Activated CD8-positive, alpha-beta memory T cell treated with anti-CD3 and anti-CD28 coated beads, Interleukin-2, amount 50 U/mL, for 48 hours (primary cell): ENCODE data around the gene SIAH2.

Source experiments
- DNase-seq: peaks from one replicate; pipeline ENCODE4 v3.0.0-alpha.2; 2020

SIAH2 gene

DNA sequence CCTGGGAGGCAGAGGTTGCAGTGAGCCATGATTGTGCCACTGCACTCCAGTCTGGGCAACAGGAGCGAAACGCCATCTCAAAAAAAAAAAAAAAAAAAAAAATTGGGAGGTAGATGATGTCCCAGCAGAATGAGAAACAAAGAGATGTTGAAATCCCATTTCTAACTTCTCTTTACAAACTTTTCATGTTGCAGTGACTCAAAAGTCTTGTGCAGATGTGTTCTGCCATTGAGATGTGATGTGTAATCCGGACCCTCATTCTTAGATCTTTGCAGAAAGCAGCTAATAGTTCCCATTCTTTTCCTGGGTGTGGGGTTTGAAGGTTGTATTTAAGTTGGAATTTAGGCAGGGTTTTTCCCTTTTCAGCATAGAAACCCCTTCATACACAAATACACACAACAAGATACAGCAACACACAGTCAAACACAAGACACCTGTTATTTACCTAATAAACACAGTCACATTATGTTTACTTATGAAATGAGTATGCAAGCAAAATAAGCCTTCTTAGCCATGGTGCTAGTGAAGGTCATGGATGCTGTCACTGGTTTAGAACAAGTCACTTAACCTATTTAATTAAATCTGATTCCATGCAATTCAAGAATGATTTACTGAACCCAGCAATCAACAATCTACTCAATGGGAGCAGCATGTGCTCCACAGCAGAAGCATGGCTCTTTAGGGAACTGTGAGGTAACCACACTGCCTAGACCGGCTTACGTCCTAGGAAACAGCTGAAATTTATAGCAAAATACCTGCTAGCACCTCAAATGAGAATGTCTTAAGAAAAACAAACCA lies 14.9 kb downstream of the SIAH2 start:
- no peak for DNase-seq

DNA sequence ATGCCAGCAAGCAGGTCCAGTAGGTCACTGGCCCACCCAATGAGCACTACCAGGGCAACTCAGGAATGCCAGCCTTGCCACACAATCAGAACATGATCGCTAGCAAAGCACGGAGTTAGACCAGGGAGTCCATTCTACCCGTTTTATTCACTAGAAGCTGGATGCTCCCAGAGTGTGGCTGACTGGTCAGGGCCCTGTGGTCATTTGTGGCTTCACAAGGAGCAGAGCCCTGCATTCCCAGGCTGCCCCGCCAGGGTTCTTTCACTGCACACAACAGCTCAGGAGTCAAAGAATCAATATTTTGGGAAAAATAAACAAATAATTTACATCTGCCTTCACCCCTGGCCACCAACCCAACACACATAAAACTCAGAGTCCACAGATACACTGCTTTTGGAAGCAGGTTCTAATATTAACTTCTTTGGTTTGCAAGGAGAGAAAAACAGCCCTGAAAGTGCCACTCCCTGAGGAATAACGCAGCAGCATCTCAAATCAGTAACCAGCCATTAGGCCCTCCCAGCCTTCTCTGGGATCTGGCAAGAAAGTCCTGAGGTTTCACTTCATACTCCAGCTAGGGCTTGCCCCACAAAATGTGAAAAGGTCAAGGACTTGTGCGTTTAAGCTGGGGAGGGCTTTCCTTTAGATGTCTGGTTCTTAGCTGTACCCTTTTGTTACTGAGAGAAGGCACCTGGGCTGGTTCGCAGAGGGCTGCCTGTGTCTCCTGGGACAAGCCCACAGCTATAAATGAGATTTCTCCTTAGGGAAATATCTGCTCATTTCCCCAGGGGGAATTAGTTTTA lies 16.0 kb downstream of the SIAH2 start:
- DNase-seq: peak; percentile 48

GRCh38 chr3:150745832-150746231 lies 17.1 kb downstream of the SIAH2 start:
- no peak for DNase-seq

- DNase-seq: no peak
These were observed 18.1 kb downstream of the SIAH2 start for GRCh38 chr3:150744919-150745211.

DNA sequence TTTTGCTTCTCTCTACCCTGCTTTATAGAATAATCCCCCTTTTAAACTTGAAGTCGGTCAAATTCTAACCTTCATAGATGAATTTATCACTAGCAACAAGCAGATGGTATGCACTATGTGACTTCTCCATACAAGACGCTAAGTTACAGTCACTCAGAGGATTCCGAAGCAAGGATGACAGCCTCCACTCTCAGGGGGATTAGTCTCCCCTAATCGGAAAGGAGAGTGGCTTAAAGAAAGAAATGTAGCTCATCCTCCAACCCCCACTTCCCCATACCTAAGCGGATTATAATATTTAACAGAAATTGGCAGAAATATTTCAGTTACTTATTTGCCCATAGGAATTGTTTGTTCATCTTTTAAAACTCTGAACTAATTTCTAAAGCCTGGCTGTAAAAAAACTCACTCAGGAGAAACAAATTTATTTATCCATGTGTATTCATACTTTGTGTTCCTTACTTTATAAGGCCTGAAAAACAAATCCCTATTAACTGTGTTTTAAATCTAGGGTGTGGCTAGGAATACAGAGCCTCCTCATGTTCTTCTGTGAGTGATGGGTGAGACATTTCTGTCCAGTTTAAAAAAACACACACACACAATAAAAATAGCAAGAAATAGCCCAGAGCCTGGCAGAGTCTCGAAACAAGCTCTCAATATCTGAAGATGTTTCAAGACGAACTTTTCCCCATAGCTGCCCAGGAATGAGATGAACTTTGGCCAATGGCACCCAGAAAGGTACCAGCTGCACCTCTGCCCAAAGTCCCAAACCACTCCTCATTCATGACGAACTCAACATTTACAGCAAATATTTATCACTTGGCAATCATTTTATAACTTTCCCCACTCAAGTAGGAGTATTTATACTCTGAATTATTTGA lies 18.7 kb downstream of the SIAH2 start:
- no peak for DNase-seq

- DNase-seq: peak; percentile 42
These were observed 19.5 kb downstream of the SIAH2 start for GRCh38 chr3:150743508-150743907.

DNA sequence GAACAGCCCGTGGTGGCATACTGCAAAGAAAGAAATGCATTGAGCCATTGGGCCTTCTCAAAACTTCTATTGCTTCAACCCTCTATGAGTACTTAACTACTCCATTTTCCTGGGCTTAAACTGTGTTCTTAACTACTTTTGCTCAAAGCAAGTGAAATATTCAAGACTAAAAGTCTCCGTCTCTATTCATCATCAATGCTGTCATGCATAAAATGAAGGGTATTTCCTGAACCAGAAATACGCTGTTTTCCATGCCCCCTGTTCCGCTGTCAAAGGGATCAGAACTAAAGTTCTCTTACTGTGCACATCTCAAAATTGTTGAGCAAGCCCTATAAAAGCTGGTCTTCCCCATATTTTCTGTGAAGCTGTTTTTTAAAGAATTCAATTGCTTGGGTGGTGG lies 20.3 kb downstream of the SIAH2 start:
- no peak for DNase-seq

GRCh38 chr3:150742141-150742523 lies 20.8 kb downstream of the SIAH2 start:
- peak; percentile 48 for DNase-seq

GRCh38 chr3:150741497-150742140 lies 21.4 kb downstream of the SIAH2 start:
- DNase-seq: peak; percentile 28

DNA sequence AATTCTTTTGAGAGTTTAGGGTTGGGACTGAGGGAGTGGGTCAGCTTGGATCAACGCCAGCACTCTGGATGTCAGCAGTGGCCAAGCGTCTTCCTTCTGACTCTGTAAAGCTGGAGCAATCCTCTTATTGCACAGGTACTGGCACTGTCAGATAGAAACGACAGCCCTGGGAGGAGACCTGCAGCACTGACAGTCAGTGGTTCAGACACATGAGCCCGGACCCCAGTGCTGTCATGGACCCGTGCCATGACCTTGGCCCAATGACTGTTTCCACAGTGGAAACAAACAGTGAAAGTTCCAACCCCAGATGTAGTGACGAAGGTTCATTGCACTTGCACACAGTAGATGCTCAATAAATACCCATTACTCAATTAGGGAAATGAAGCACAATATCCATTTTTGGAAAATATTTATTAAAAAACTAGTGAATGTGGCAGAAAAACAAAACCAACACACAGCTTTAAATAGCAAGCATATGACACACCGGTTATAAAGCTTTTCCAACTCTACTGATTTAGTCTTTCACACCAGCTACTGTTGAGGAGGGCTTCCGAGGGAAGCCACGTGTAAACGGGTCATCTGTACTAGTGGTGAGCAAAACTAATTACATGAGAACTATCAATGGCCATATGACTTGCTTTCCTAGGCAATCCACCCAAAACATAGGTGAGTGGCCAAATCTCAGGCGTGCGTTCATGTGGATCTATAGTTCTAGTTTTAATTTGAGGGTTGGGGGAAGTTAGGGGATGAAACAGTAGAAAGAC lies 22.1 kb downstream of the SIAH2 start:
- peak; percentile 69 for DNase-seq

DNA sequence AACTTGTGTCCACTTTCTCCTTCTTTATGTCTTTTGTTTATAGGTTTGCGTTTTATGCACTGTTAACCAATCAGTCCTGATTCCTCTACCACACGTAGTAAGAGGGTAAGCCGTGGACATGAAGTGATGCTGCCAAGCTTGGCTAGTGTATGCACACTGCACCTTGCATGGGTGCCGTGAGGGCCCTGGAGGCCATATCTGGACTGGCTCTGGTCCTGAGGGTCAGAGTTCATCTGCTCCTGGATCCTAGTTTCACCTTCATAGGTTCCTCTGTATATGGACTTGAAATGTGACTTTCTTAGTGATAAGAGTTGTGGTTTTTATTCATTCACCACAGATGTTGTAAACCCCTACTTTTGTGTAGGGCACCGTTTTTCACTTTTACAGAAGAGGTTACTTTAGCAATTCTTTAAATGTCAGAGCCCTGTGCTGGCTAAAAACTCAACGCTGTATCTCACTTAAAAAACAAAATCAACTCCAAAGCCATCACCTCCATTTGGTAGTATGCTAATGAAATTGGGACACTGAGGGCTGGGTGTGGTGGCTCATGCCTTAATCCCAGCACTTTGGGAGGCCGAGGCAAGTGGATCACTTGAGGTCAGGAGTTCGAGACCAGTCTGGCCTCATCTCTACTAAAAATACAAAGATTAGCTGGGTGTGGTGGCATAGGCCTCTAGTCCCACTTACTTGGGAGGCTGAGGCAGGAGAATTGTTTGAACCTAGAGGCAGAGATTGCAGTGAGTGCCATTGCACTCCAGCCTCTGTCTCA lies 22.9 kb downstream of the SIAH2 start:
- DNase-seq: peak; percentile 75

DNA sequence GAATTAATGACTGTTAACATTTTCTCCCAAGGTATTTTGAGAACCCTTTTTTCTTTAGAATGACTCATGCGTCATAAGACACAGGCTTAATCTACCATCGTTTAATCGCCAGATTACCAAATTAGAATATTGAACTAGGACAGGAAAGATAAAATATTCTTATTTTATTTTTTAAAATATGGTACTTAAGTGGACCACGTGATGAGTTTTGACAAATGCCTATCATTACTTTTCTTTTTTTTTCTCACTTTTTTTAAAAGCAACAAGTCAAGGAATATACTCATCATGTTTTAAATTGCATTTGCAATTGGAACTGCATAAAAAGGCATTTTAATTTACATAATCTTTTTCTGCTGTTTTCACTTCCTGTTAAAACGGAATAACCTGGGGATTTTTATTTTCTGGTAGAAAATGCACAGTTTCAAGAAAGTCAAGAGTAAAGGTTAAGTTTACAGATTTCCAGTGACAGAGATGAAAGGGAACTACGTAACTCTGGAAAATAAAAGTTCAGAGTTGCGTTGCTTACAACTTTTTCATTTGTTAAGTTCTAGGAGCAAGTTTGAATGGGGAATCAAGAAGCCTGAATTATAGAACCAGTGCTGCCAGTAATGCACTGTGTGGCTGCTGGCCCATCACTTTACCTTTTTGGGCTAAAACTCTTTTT lies 23.6 kb downstream of the SIAH2 start:
- DNase-seq: no peak

DNA sequence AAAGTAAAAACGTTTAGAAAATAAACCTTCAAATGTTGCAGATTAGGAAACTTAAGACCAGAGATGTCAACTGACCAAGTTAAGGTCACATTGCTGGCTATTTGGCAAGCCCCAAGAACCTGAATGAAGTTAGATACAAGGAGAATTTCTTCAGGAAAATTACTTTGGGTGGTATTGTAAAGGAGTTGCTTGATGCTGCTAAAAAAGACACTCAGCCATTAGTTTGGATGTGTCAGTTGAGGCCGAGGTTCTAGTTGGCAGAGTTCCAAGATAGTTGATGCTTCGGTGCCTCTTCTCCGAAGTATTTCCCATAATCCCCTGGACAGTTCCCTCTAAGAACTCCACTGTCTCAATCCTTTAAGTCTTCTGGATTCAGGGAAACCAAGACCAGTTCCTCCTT lies 24.3 kb downstream of the SIAH2 start:
- DNase-seq: peak; percentile 34

DNA sequence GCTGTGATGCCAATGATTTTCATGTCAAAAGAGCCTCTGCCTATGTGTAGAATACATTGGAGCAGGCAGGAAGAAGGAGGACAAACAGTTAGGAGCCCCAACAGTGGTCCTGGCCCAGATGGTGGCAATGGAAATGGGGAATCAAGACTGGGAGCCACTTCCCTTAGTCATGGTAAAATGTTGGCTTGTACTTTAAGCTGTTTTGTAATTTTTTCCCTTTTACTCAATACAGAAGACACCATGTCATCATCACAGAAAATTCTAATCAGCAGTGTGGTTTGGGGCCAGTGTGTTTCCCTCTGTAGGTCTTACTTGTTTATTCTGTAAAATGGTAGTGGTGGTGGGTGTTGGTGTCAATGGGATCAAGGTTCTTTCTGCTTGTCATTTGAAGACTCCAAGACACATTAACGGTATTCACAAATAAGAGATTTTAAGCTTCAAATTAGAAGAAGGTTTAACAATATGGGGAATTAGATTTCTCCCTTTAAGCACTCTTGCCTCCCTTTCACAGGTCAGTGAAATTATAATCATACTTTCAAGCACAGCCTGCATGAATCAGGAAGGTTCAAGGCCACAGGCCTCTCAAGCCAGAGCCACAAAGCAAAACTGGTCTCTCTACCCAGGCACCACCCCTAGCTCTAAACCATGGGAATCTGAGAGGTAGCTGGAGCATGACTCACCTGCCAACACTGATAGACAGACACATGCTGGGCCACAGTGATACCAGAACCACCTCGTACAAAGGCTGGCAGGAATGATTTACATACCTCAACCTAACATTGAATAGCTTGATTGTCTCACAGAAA lies 24.9 kb downstream of the SIAH2 start:
- peak; percentile 66 for DNase-seq

DNA sequence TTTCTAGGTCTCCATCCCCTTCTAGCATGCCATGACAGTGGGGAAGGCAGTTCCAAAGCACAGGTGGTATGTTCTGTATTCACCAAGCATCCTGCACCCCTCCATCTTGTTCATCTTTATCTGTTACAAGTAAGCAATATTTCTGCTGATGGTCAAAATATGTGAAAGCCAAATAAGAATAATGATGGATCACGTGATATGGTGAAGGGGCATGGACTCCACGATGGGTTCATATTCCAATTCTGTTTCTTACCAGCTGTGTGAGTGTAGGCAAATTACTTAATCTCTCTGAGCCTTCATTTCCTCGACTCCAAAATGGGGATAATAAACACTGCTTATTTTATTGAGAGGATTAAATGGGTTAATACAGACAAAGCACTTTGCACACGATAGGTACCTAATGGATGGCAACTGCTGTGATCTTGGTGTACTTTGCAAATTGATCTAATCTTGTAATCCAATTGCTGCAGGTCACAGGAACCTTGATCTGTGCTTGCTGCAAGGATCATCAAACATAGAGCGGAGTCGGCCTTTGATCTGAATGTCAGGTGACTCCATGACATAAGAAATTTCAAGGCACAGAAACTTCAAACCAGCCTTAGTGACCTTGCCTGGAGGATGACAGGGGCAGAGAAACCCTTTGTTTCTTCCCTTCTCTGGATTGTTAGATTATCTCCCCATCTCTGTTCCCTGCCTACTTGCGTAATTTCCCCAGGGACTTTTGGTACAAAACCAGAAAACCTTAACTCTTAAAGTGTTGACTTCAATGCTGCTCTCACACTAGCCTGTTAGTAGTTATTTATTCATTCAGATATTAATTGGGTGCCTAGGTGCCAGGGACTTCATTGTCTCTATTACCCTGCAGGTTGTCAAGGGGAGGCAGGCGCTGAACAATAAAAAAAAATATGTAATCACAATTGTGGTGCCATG lies 25.8 kb downstream of the SIAH2 start:
- DNase-seq: no peak

DNA sequence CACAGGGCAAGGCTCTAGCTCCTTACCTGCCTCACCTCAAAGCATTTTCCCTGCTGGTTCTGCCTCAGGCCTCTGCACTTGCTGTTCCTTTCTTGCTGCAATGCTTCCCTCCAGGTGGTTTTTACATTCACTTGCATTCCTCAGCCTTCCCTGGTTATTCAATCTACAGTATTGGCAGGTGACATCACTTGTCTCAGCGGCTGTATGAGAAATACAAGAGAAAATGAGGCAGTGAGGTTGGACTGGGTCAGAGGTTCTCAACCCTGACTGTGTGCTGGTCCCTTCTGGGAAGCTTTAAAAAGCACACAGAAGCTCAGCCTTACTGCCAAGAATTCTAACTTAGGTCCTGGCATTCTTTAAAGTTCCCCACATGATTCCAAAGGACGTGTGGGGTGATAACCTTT lies 26.7 kb downstream of the SIAH2 start:
- peak; percentile 40 for DNase-seq

- DNase-seq: no peak
These were observed 28.2 kb downstream of the SIAH2 start for GRCh38 chr3:150734795-150735119.

GRCh38 chr3:150733936-150734794 lies 28.8 kb downstream of the SIAH2 start:
- peak; percentile 29 for DNase-seq
